Lower lobe of right lung (tissue), 2 donors: ENCODE measurements around the gene EPX. TPM values are rescaled to one million over a fixed set of nuclear protein-coding genes. Genes with fewer than 3 reads are reported as not detected.

Experiments used
- ATAC-seq, 2 donors: fragments of 200-7000 bp; cut with Tn5 transposase; one replicate each; pipeline ENCODE4 v1.9.1; 2020 to 2022; ENCODE audit warnings: mild to moderate bottlenecking in 2 of 2, moderate library complexity in 2 of 2
- DNase-seq: peaks from one replicate; pipeline ENCODE4 v3.0.0-alpha.2; 2020
- H3K27ac ChIP-seq: fragments of 200-600 bp; one replicate; pipeline ENCODE4 v1.8.0; 2022
- H3K27me3 ChIP-seq: fragments of 200-600 bp; one replicate; pipeline ENCODE4 v1.8.0; 2022; ENCODE audit warnings: low read depth
- H3K36me3 ChIP-seq: fragments of 200-600 bp; one replicate; pipeline ENCODE4 v1.8.0; 2022; ENCODE audit warnings: mild to moderate bottlenecking
- H3K4me1 ChIP-seq: fragments of 200-600 bp; one replicate; pipeline ENCODE4 v1.8.0; 2022
- H3K4me3 ChIP-seq: fragments of 200-600 bp; one replicate; pipeline ENCODE4 v1.8.0; 2022; ENCODE audit warnings: mild to moderate bottlenecking
- H3K9me3 ChIP-seq: fragments of 200-600 bp; one replicate; pipeline ENCODE4 v1.8.0; 2022
- CTCF ChIP-seq: fragments of 200-600 bp; IDR thresholded peaks from one replicate; pipeline ENCODE4 v1.8.0; 2022; ENCODE audit warnings: antibody characterized with exemption, mild to moderate bottlenecking
- intact Hi-C: fragments of 100-400 bp; cut with DNase I; formaldehyde crosslinking; loops from one replicate; pipeline ENCODE4 v1.11.0; 2022
- total RNA-seq: library from RNA; stranded (reverse); fragmentation: NEBNext Ultra II Directional; extraction: Animal tissue kit (Norgen Biotek cat#: 25700); gene quantifications from one replicate; pipeline ENCODE4 v1.2.1, GENCODE V29; 2021
- donor health status: DM: no; HTN: yes; CAD: no; lungs with severe emphysema.

The EPX gene
- total RNA-seq, 1 donor from 2014 or later = not detected

GRCh38 chr17:58215685-58216084, 23.2 kb downstream of the EPX start:
- no peak for TF ChIP-seq CTCF
- Histone ChIP-seq H3K4me1 (peaks cover 9% of the 10 kb centered on the region), H3K4me3 (no peak overlapping the region), H3K27ac (no peak overlapping the region), H3K36me3 (peaks cover 59% of the 10 kb centered on the region), H3K9me3 (no peaks in the 10 kb centered on the region), H3K27me3 (no peaks in the 10 kb centered on the region)
- intact Hi-C loops = no loop called here
- DNase-seq = no peak
- no peak for ATAC-seq

GRCh38 chr17:58217766-58218165, 25.2 kb downstream of the EPX start:
- Histone ChIP-seq H3K36me3 (peaks cover 38% of the 10 kb centered on the region), H3K4me3 (no peak overlapping the region), H3K27me3 (no peaks in the 10 kb centered on the region), H3K4me1 (peaks cover 9% of the 10 kb centered on the region), H3K9me3 (no peaks in the 10 kb centered on the region), H3K27ac (no peak overlapping the region)
- intact Hi-C loops = no loop called here
- no peak for TF ChIP-seq CTCF
- ATAC-seq (no peak), DNase-seq (no peak)

- intact Hi-C loops = no loop called here
- Histone ChIP-seq H3K9me3 (no peaks in the 10 kb centered on the region), H3K27ac (peak within 1 kb of the TSS; percentile 80), H3K4me1 (peaks cover 9% of the 10 kb centered on the region), H3K4me3 (peak within 1 kb of the TSS; percentile 66), H3K36me3 (peaks cover 24% of the 10 kb centered on the region), H3K27me3 (no peaks in the 10 kb centered on the region)
- peak; percentile 85 for TF ChIP-seq CTCF
- ATAC-seq = peak; percentile 99 to 100
- DNase-seq = peak; percentile 97
These were observed 26.7 kb downstream of the EPX start, which contains the start of gene MKS1 for GRCh38 chr17:58219007-58219788. Gene MKS1 (minus strand): TSS chr17:58219255. CDS start chr17:58219230, 25 bp downstream.

GRCh38 chr17:58219789-58220183, 27.3 kb downstream of the EPX start:
- DNase-seq (no peak), ATAC-seq (no peak)
- intact Hi-C loops = no loop called here
- H3K27me3 ChIP-seq = no peaks in the 10 kb centered on the region
- H3K9me3 ChIP-seq = no peaks in the 10 kb centered on the region
- H3K36me3 ChIP-seq = peaks cover 18% of the 10 kb centered on the region
- TF ChIP-seq CTCF = no peak
- peaks cover 9% of the 10 kb centered on the region for H3K4me1 ChIP-seq
- H3K4me3 ChIP-seq = peak overlapping the region; percentile 66
- peak overlapping the region; percentile 80 for H3K27ac ChIP-seq

GRCh38 chr17:58224315-58224714, 31.8 kb downstream of the EPX start:
- Histone ChIP-seq H3K4me3 (no peak overlapping the region), H3K4me1 (peaks cover 9% of the 10 kb centered on the region), H3K36me3 (no peaks in the 10 kb centered on the region), H3K27ac (no peak overlapping the region), H3K27me3 (peaks cover 8% of the 10 kb centered on the region), H3K9me3 (no peaks in the 10 kb centered on the region)
- ATAC-seq (no peak), DNase-seq (no peak)
- intact Hi-C loops = no loop called here
- TF ChIP-seq CTCF = no peak
